Activated CD8-positive, alpha-beta memory T cell treated with anti-CD3 and anti-CD28 coated beads, Interleukin-2, amount 50 U/mL, for 24 hours (primary cell): Measurements from ENCODE around the gene CELSR1.
"Not testable (repeated sequence)": the region's sequence is repeated elsewhere in the genome, so short reads cannot be mapped to it uniquely, and the experiment has no call there.

ENCODE experiments used
- DNase-seq: peaks from one replicate; pipeline ENCODE4 v3.0.0-alpha.2; 2020; ENCODE audit errors: extremely low read depth

Gene CELSR1

GRCh38 chr22:46532416-46532815 is 5.0 kb downstream of the CELSR1 start:
- no peak for DNase-seq

- no peak for DNase-seq
These were observed 5.7 kb downstream of the CELSR1 start for GRCh38 chr22:46531581-46532175.

GRCh38 chr22:46528121-46528610 is 9.3 kb downstream of the CELSR1 start:
- DNase-seq: no peak

- no peak for DNase-seq
These were observed 11.1 kb downstream of the CELSR1 start for GRCh38 chr22:46526244-46526839.

GRCh38 chr22:46525389-46526243 is 11.8 kb downstream of the CELSR1 start:
- DNase-seq: no peak

- DNase-seq: no peak
These were observed 13.1 kb downstream of the CELSR1 start for GRCh38 chr22:46524203-46524740.

GRCh38 chr22:46522797-46523196 is 14.6 kb downstream of the CELSR1 start:
- no peak for DNase-seq

- DNase-seq: no peak
These were observed 15.4 kb downstream of the CELSR1 start for GRCh38 chr22:46521994-46522393.

- DNase-seq: no peak
These were observed 16.5 kb downstream of the CELSR1 start for GRCh38 chr22:46520880-46521279.

- no peak for DNase-seq
These were observed 18.0 kb downstream of the CELSR1 start for GRCh38 chr22:46519377-46519776.

GRCh38 chr22:46518542-46519325 is 18.7 kb downstream of the CELSR1 start:
- DNase-seq: no peak

- DNase-seq: no peak
These were observed 19.4 kb downstream of the CELSR1 start for GRCh38 chr22:46518038-46518437.

- DNase-seq: no peak
These were observed 20.1 kb downstream of the CELSR1 start for GRCh38 chr22:46517255-46517761.

- no peak for DNase-seq
These were observed 20.8 kb downstream of the CELSR1 start for GRCh38 chr22:46516638-46517037.

GRCh38 chr22:46516112-46516487 is 21.3 kb downstream of the CELSR1 start:
- not testable (repeated sequence) for DNase-seq

GRCh38 chr22:46515208-46516111 is 22.0 kb downstream of the CELSR1 start:
- DNase-seq: no peak

GRCh38 chr22:46514592-46515207 is 22.7 kb downstream of the CELSR1 start:
- no peak for DNase-seq

- DNase-seq: no peak
These were observed 23.4 kb downstream of the CELSR1 start for GRCh38 chr22:46513908-46514550.

GRCh38 chr22:46512683-46513082 is 24.7 kb downstream of the CELSR1 start:
- DNase-seq: no peak

- no peak for DNase-seq
These were observed 25.4 kb downstream of the CELSR1 start for GRCh38 chr22:46512039-46512370.
